Stimulated activated CD8-positive, alpha-beta memory T cell treated with anti-CD3 and anti-CD28 coated beads, Interleukin-4, amount 100 ng/mL, for 1 hour (primary cell): ENCODE measurements around the gene MRPS35.

Source experiments
- DNase-seq, 2 donors: peaks; one replicate each; pipeline ENCODE4 v3.0.0-alpha.2; 2020; ENCODE audit warnings: low read depth in 2 of 2, low spot score in 1 of 2

The MRPS35 gene

DNA sequence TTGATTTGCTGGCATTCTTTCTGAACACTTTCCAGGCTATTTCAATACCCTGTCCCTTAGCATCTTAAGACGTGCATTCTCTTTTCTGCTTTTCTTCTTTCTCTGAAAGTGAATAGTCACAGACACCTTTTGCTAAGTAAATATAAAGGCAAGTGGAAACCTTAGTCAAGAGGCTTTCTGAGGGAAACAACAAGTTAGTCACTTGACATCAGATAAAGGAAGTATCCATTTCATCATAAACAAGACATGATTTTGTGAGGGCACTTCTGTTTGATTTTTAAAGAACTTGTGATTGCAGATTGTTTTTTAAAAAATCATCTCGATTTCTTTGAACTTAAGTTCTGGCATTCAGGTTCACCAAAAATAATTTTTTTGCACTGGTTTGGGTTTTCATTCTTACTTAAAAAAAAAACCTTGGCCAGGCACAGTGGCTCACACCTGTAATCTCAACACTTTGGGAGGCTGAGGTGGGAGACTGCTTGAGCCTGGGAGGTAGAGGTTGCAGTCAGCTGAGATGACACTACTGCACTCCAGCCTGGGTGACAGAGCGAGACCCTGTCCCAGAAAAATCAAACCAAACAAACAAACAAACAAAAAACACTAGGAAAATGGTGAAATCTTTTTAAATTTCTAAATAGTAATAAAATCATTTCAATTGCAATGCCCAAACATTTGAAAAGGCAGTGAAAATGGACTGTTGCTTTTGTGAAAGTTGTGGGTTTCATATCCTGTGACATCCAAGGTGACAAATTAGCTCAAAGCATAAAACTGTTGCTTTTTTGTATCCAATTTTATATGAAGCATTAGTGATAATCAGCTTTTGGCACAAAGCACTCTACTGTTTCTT lies 61.1 kb downstream of the MRPS35 start:
- no peak for DNase-seq

DNA sequence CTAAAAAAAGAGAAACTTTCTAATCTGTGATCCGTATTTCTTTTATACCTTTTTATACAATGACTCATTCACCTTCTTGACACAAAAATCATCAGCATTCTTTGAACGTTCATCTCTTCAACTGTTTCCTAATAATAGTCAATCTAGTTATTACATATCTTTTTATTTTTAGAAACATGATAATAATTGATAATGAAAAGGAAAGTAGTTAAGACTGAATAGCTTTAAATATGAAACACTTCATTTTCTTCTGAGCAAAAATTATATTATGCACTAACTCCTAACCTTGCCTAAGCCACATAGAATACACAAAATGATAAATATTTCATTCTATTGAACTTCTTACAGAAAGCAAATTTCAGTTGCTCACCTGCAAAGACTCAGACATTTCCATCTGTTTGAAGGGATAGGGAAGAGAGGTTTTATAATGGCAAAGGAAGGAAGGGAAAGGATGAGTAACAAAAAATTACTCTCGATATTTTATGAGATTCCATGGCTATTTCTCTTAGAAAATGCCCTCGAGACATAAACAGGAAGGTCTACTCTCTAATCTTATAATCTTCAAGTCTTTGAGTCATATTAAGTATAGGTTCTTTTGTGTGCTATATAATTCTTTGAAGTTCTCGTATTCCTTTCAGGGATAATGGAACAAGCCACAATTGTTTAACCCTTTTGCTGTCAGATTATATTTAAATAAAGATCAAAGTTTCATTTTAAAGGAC lies 61.9 kb downstream of the MRPS35 start:
- no peak for DNase-seq

DNA sequence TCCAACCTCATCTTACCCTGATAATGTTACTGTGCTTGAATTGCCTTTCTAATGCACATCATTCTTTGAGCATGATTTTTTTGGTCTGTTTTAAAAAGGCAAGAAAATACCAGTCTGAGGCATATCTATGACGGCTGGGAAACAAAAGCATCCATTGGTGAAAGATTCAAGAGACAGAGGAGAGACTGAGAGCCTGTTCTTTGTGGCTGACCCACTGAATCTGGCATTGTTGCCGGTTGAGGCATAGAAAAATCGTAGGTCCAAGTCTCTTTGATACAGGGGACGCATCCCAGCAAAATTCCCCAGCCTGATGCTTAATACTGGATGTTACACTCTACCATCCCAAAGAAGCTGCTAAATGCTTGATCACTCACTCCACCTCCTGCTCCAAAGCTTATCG lies 66.5 kb downstream of the MRPS35 start:
- no peak for DNase-seq

DNA sequence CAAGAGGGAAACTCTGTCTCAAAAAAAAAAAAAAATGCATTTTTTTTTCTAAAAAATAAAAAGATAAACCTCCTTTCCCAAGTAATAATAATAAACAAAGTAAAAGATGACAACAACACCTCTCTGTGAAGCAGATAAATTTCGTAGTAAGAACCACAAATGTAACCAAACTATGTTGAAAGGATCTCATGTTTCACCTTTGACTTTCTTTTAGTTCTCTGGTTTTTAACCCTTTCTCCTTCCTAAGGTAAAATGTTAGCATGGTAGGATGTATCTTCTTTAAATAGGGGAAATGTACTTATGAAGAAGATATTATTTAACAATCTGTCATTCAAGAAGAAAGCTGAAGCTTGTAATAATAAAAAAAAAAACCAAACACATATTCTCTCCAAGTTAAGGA lies 67.6 kb downstream of the MRPS35 start:
- DNase-seq = no peak

DNA sequence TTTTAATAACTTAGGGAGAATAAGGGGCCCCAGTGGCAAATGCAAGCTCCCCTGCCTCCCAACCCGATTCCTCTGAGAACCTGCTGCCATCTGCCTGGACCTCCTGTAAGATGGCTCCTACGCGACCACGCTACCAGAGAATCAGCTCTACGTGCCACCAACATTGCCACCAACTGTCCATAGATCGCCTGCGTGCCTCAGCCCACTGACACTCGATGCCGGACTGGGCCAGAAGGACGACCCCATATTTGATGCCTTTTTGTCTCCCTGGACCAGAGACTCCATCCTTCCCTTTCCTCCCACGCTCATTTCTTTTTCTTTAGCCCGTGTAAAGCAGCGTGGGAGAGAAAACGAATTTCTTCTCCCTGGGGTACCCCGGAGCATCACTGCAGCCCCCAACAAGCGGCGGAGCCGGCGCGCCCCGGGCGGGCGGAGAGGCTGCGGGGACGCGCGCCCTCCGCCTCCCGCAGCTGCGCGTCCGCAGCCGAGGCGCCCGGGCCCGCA lies 68.8 kb downstream of the MRPS35 start:
- no peak for DNase-seq

DNA sequence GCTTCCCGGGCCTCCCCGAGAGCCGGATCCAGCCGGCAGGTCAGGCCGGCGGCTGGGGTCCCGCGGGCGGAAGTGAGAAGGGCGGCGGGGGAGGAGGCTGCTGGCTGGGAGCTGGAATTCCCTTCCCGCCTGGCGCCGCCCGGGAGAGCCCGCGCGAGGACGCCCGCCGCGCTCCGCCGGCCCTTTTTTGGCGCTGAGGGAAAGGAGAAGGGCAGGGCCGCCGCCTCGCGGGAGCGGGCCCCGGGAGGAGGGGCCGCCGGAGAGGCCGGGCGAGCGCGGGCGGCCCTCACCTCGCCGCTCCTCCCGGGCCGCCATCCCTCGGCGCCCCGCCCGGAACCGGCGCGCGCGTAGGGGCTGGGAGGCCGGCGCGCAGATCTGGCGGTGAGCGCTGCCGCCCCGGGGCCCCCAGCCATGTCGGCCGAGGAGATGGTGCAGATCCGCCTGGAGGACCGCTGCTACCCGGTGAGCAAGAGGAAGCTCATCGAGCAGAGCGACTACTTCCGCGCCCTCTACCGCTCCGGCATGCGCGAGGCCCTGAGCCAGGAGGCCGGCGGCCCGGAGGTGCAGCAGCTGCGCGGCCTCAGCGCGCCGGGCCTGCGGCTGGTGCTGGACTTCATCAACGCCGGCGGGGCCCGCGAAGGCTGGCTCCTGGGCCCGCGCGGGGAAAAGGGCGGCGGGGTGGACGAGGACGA lies 69.4 kb downstream of the MRPS35 start, which contains the start of the genes KLHL42 and MANSC4:
Gene KLHL42 (plus strand): TSS at position 314 of the 692 bp plus-strand sequence. CDS start 98 bp downstream, at position 412.
Gene MANSC4 (minus strand): TSS at position 317 of the 692 bp plus-strand sequence. CDS start 8,960 bp downstream, outside the sequence.
- peak; percentile 18 to 39 for DNase-seq

DNA sequence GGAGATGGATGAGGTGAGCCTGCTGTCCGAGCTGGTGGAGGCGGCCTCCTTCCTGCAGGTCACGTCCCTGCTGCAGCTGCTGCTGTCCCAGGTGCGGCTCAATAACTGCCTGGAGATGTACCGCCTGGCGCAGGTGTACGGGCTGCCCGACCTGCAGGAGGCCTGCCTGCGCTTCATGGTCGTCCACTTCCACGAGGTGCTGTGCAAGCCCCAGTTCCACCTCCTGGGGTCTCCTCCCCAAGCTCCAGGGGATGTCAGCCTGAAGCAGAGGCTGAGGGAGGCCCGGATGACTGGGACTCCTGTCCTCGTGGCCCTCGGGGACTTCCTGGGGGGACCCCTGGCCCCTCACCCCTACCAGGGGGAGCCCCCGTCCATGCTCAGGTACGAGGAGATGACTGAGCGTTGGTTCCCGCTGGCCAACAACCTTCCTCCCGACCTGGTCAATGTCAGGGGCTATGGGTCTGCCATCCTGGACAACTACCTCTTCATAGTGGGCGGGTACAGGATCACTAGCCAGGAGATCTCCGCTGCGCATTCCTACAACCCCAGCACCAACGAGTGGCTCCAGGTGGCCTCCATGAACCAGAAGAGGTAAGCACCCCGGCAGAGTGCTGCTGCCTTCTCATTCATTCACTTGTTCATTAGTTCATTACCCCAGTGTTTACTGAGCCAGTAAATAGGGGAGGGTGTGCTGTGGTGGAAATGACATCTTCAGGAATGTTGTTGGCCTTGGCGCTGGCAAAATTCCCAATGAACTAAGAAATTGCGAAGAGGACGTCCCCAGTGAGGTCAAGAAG lies 70.2 kb downstream of the MRPS35 start:
- peak in 1 of 2 donors; percentile 4 for DNase-seq

DNA sequence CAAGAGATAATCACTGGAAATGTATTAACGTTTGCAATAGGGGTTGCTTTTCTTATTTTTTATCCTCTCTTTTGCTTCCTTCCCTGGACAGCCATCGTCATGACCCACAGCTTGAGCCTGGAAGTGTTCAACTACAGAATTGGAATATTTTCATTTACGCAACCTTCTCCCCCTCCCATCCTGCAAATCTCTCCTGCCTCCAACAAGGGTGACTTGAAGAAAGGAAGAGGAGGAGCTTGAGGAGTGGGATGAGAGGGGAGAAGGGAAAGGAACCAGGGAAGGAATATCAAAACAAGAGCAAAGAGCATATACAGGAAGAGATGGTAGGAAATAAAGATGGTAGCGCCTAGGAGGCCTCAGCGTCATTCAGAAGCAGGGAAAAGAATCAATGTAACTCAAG lies 71.0 kb downstream of the MRPS35 start:
- DNase-seq = no peak

DNA sequence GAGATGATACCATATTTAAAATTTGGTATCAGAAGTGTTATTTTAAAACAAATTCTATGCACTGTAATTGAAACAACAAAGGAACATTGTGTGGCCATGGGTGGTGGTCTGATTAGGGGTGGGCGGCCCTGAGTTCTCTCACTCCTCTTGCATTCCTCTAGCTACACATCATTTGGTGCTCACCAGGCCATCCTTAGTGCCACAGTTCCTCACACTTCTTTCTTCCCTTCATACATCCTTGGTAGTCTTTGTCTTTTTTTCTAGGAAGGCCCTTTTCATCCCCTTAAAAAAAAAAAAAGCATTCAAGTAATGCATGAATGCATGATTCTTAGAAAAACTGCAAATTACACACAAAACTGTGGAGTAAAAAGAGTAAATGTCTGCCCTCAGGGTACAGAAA lies 71.8 kb downstream of the MRPS35 start:
- DNase-seq = no peak

DNA sequence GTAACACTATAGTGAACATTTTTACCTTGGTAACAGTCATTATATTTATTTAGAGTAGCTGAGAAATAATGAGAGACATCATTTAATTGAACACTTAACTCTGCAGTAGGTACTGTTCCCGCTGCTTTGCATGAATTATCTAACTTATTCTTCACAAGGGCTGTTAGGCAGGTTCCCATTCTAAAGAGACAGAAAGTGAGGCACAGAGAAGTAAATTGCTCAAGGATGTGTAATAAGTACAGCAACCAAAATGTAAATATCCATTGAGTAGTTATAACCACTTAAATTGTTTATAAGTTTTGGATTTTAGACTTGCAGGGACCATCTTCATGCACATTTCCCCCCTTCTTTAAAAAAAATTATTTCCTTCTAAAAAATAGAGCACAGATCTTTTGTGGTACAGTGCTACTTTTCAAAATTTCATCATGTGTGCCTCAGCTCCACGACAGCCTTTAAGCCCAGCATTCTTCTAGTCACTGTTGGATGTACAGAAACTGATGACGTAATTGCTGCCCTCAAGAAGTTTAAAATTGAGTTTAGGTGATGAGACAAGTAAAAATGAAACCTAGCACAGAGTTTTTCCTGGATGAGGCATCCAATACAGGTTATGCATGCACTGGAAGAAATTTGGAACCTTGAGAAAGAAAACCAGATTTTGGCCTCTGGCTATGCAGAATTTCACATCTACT lies 75.4 kb downstream of the MRPS35 start:
- no peak for DNase-seq

DNA sequence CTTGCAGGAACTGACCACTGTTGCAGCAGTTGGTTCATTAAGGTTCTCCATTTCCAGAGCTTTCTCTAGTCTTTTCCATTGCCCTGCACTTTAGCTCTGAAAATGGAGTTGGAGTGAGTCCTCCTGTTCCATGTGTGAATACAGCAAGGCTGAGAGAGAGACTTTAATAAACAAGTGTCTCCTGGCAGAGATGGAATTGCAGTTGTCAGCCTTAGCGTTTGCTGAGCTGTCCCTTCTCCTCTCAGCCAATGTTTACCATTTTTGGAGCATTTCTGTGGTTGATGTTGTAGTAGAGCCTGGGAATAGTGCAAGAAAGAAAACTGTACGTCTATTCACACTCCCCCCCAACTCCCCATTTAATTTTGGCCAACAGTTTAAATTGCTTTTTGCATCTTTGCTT lies 76.9 kb downstream of the MRPS35 start:
- no peak for DNase-seq

DNA sequence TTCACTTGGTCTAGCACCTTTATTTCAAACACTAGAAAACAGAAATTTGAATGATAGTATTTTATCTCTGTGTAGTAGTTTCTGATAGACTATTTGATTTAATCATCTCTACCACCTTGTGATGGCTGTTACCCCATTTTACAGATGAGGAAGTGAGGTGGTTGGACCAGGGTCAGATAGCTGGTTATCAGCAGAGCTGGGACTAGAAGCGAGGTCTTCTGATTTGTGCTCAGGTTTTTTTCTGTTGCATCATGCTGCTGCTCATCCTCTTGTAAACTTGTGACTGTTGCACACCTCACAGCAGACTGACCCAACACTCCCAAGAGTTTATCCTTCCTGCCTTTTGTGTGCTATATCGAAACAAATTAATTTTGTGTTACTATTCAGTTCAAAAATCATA lies 79.5 kb downstream of the MRPS35 start:
- DNase-seq = no peak

DNA sequence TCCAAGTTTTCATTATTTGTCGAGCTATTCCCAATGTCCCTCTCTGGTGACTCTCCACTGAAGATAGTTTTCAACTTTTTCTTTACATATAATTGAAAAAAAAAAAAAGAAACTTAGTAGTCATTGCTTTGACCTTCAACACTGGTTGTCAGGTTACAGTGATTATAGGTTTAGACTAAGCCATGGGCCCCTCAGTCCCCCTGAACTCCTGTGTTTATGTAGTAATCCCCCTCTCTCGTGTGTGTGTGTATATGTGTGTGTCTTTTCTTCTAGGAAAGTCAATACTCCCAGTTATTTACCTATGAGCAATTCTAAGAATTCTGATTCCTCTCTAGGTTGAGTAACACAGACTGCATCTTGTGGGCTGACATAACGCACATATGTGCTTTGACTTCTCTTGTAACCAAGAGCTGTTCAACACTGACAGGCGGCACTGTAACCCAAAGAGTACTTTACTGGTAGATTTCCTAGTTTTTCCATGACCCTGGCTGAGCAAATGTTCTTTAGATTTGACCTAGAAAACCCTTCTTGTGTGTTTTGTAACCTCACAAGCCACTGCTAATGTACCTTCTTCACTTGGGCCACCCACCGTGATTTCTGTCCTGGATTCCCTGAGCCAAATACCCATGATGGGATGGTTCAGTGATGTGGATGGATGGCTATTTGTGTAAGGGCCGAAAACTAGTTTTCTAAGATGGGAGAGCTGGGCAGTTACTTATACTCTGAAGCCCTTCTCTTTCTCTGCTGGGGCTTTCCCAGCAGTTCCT lies 84.4 kb downstream of the MRPS35 start:
- no peak for DNase-seq

DNA sequence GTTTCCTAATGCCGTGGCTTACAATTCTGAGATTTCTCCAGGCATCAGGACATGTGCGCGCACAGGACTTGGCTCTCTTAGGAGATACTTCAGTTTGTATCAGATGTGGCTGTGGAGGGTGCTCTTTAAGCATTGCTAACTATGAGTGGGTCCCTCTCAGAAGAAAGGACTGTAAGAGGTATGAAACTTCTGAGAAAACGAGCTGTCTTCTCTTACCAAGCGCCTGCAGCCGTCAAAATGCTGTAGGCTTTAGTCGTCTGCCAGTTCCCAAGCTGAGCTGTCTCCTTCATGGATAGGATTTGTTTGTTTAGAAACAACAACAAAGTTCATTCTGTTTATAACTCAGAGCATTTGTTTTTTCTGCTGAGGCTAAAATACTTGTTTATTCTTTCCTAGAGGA lies 85.5 kb downstream of the MRPS35 start:
- no peak for DNase-seq

DNA sequence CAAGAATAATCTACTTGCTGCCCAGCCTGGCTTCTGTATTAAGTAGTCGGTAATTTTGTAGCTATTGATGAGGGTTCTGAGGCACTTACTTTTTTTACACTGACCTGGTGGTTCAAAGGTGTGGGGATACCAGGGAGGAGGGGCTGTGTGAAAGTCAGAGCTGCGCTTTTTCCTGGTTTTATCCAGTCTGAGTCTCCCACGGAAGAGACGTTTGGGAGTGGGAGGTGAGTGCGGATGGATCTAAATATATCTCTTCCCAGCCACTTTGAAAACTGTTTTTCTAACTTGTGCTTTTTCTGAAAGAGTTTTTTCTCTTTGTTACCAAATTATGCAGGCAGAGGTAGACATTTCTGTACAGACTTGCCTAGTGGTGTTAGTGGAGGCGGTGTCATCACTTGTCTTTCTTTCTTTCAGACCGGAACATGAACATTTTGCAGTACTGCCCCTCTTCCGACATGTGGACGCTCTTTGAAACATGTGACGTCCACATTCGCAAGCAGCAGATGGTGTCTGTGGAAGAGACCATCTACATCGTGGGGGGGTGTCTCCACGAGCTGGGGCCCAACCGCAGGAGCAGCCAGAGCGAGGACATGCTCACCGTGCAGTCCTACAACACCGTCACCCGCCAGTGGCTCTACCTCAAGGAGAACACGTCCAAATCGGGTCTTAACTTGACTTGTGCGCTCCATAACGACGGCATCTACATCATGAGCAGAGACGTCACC lies 86.8 kb downstream of the MRPS35 start:
- no peak for DNase-seq

DNA sequence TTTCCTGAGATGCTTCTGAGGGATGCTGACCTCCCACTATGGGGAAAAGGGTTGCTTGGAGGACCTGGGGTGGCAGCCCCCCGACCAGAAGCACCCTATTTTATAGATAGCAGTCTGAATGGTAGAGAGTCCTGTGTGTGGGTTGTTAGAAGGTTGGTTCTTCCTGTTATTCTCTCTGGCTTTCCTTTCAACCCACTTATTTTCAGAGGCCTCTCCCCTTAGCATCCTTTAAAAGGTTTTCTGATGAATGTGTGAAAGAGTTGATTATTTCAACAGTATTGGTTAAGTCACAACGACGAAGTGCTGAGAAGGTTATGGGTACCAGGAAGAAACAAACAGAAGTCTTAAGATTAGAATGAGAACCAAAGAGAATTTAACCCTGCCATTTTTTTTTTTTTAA lies 90.2 kb downstream of the MRPS35 start:
- DNase-seq = no peak

DNA sequence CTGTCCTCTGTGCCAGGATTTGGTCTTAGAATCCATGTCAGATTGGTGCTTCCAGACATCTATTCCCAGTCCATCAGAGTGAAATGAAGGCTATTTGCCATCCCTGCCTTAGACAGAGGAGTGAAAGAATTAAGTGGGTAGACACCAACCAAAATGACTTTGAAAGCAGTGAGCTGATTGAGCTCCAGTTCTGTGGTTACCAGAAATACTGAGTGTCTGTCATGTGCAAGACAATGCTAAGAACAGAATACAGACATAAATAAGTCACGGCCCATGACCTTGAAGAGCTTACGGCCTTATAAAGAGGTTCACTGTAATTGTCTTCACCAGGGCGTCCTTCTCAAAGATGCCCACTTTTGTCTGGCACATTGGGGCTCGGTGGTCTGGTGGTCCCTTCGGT lies 91.0 kb downstream of the MRPS35 start:
- no peak for DNase-seq

DNA sequence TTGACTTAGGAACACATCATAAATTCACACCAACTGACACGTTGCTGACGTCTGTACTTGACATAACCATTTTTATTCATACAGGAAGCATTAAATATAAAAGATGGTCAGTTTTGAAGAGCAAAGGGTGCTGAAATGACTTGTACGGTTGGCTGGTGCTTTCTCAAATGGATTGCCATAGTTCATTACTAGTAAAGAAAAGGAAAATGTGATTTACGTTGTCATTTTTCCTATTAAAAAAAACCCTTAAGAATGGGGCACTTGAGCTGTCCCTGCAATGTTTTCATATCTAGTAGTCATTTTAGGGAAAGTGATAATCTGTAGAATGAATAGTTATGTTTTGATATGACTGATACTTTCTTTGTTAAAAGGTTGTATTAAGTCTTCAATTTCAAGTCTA lies 91.9 kb downstream of the MRPS35 start:
- no peak for DNase-seq

DNA sequence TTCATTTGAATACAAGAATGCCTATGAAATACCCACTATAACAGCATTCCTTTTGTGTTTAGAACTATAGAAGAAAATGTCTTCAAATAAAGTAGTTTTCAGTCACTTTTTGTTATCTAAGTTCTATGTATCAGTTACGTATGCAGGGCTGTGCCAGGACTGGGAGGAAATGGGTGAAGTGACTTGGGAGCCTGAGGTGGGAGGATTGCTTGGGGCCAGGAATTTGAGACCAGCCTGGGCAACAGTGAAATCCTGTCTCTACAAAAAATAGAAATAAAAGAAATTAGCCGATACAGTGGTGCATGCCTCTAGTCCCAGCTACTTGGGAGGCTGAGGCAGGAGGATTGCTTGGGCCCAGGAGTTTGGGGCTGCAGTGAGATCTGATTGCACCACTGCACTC lies 92.3 kb downstream of the MRPS35 start:
- no peak for DNase-seq
